Calu3 (cell line): ENCODE measurements around the gene DNER. TPM values are rescaled to one million over a fixed set of nuclear protein-coding genes. Genes with fewer than 3 reads are reported as not detected.
"Not testable (repeated sequence)": the region's sequence is repeated elsewhere in the genome, so short reads cannot be mapped to it uniquely, and the experiment has no call there.

Experiments
- BruUV-seq: library from RNA; stranded (reverse); fragments of 400-500 nt; replicated peaks from 2 replicates; lab custom pipeline; 2021; lab: Mats Ljungman, UMichigan
- CTCF ChIA-PET: fragments of 300-600 bp; sonication (Branson Sonifier 250); formaldehyde crosslinking; loops from one replicate; lab custom pipeline; 2022; ENCODE audit warnings: antibody characterized with exemption; lab: Charles Lee
- DNase-seq: peaks from one replicate; pipeline ENCODE4 v3.0.0; 2022
- H3K27ac Mint-ChIP-seq: one replicate; pipeline ENCODE4 v1.8.0; 2022; ENCODE audit warnings: mixed read lengths; ENCODE audit not compliant: unreplicated experiment
- H3K27me3 Mint-ChIP-seq: one replicate; pipeline ENCODE4 v1.8.0; 2022; ENCODE audit warnings: mixed read lengths; ENCODE audit not compliant: unreplicated experiment
- H3K36me3 Mint-ChIP-seq: one replicate; pipeline ENCODE4 v1.8.0; 2022; ENCODE audit warnings: mild to moderate bottlenecking, moderate library complexity, mixed read lengths; ENCODE audit not compliant: insufficient read depth, unreplicated experiment
- H3K4me1 Mint-ChIP-seq: one replicate; pipeline ENCODE4 v1.8.0; 2022; ENCODE audit warnings: mild to moderate bottlenecking, low read depth, mixed read lengths; ENCODE audit not compliant: unreplicated experiment
- H3K4me3 Mint-ChIP-seq: one replicate; pipeline ENCODE4 v1.8.0; 2022; ENCODE audit warnings: mild to moderate bottlenecking, low read depth, moderate library complexity, mixed read lengths; ENCODE audit not compliant: unreplicated experiment
- H3K9me3 Mint-ChIP-seq: one replicate; pipeline ENCODE4 v1.8.0; 2022; ENCODE audit warnings: low read depth, mixed read lengths; ENCODE audit not compliant: unreplicated experiment
- CTCF ChIP-seq: fragments of 200-600 bp; IDR thresholded peaks from one replicate; pipeline ENCODE4 v1.8.0; 2022; ENCODE audit warnings: antibody characterized with exemption; ENCODE audit not compliant: unreplicated experiment
- intact Hi-C: fragments of 100-400 bp; cut with micrococcal nuclease; formaldehyde crosslinking; loops from one replicate; pipeline ENCODE4 v1.10.0; 2022; ENCODE audit not compliant: unreplicated experiment
- total RNA-seq: library from RNA; stranded (reverse); gene quantifications from 2 replicates; pipeline ENCODE4 v1.2.3, GENCODE V29; 2022

Gene DNER
- total RNA-seq, 1 experiment from 2014 or later: 1.1 TPM

GRCh38 chr2:229749779-229750178, 35.4 kb upstream of the DNER start:
- BruUV-seq: no TSS peak
- H3K36me3 Mint-ChIP-seq: peaks cover 3% of the 10 kb centered on the region
- CTCF ChIA-PET: interaction anchor here (0.7 kb wide), 1 partner anchor 150 kb away, joined by 8 read pairs; no protein-coding TSS in a partner anchor

GRCh38 chr2:229748950-229749349, 34.6 kb upstream of the DNER start:
- Mint-ChIP-seq H3K27me3 (no peaks in the 10 kb centered on the region), H3K27ac (no peak overlapping the region), H3K4me1 (peaks cover 10% of the 10 kb centered on the region), H3K9me3 (no peaks in the 10 kb centered on the region), H3K4me3 (no peak overlapping the region), H3K36me3 (peaks cover 3% of the 10 kb centered on the region)
- no TSS peak for BruUV-seq
- intact Hi-C loops: no loop called here
- no peak for TF ChIP-seq CTCF
- DNase-seq: no peak
- CTCF ChIA-PET: no interaction called here

More at GRCh38 chr2:229749779-229750178, 35.4 kb upstream of the DNER start:
- TF ChIP-seq CTCF: no peak
- no peaks in the 10 kb centered on the region for H3K27me3 Mint-ChIP-seq
- intact Hi-C loops: no loop called here
- no peak for DNase-seq
- H3K9me3 Mint-ChIP-seq: no peaks in the 10 kb centered on the region
- no peak overlapping the region for H3K4me3 Mint-ChIP-seq
- no peak overlapping the region for H3K27ac Mint-ChIP-seq
- H3K4me1 Mint-ChIP-seq: peaks cover 10% of the 10 kb centered on the region

- H3K9me3 Mint-ChIP-seq, H3K36me3 Mint-ChIP-seq, H3K27me3 Mint-ChIP-seq, H3K4me1 Mint-ChIP-seq, intact Hi-C loops, BruUV-seq, H3K4me3 Mint-ChIP-seq, DNase-seq, H3K27ac Mint-ChIP-seq, CTCF ChIA-PET: not testable (repeated sequence)
Measured at GRCh38 chr2:229742691-229743090, 28.3 kb upstream of the DNER start.

- no peak overlapping the region for H3K27ac Mint-ChIP-seq
- no peaks in the 10 kb centered on the region for H3K27me3 Mint-ChIP-seq
- no peaks in the 10 kb centered on the region for H3K36me3 Mint-ChIP-seq
- DNase-seq: no peak
- H3K4me3 Mint-ChIP-seq: no peak overlapping the region
- H3K4me1 Mint-ChIP-seq: no peaks in the 10 kb centered on the region
- TF ChIP-seq CTCF: no peak
- CTCF ChIA-PET: no interaction called here
- peaks cover 9% of the 10 kb centered on the region for H3K9me3 Mint-ChIP-seq
- intact Hi-C loops: no loop called here
- BruUV-seq: no TSS peak
Measured at GRCh38 chr2:229740279-229740678, 25.9 kb upstream of the DNER start.

- H3K27me3 Mint-ChIP-seq: no peaks in the 10 kb centered on the region
- BruUV-seq: no TSS peak
- H3K36me3 Mint-ChIP-seq: no peaks in the 10 kb centered on the region
- no peaks in the 10 kb centered on the region for H3K4me1 Mint-ChIP-seq
- no peak overlapping the region for H3K4me3 Mint-ChIP-seq
- CTCF ChIA-PET: no interaction called here
- no peak for TF ChIP-seq CTCF
- no peak overlapping the region for H3K27ac Mint-ChIP-seq
- intact Hi-C loops: no loop called here
- peaks cover 9% of the 10 kb centered on the region for H3K9me3 Mint-ChIP-seq
- DNase-seq: no peak
Measured at GRCh38 chr2:229738024-229738625, 23.8 kb upstream of the DNER start.
